HepG2 (cell line): ENCODE measurements around the gene HRH2. TPM values are rescaled to one million over a fixed set of nuclear protein-coding genes. Genes with fewer than 3 reads are reported as not detected.

Source experiments
- ATAC-seq: fragments of 200-7000 bp; cut with Tn5 transposase; 3 replicates; pipeline ENCODE4 v1.9.1; 2020; ENCODE audit warnings: mild to moderate bottlenecking, moderate library complexity
- BruUV-seq: library from RNA; stranded (reverse); fragments of 400-500 nt; replicated peaks from 2 replicates; lab custom pipeline; 2021; lab: Mats Ljungman, UMichigan
- CTCF ChIA-PET: fragments of 300-600 bp; formaldehyde crosslinking; extraction: SDS; loops from one replicate; lab custom pipeline; 2021; ENCODE audit warnings: low total read pairs, inconsistent platforms, low intra/inter-chr PET ratio; lab: Yijun Ruan, JAX
- POLR2A ChIA-PET: fragments of 350-600 bp; sonication (Branson Sonifier 250); formaldehyde crosslinking; loops from one replicate; lab custom pipeline; 2020; ENCODE audit warnings: antibody characterized with exemption, inconsistent platforms; lab: Yijun Ruan, JAX
- DNase-seq: peaks from one replicate; pipeline ENCODE4 v3.0.0-alpha.2; 2015; ENCODE audit warnings: low spot score
- FAIRE-seq: peaks from 3 replicates; lab custom pipeline; 2011; peaks lifted over from hg19 to GRCh38; lab: Jason Lieb, UNC
- H2AFZ ChIP-seq: one replicate; pipeline ENCODE4 v1.6.1; 2011; ENCODE audit warnings: low read length, inconsistent platforms
- H3K27ac ChIP-seq: fragments of 300-600 bp; 3 replicates; pipeline ENCODE4 v1.8.0; 2011; ENCODE audit warnings: mixed run types, mild to moderate bottlenecking, mixed read lengths, low read length, inconsistent platforms; ENCODE audit not compliant: insufficient read depth; ENCODE audit errors: extremely low read length
- H3K27me3 ChIP-seq, 2 experiments: fragments of 200-600 bp in 1 of 2; 2 replicates in 1 of 2; 3 replicates in 1 of 2; pipeline versions ENCODE4 v1.6.0 to v1.8.0; 2011; ENCODE audit warnings: low read length in 2 of 2, mild to moderate bottlenecking in 2 of 2, moderate library complexity in 2 of 2, inconsistent platforms in 1 of 2; ENCODE audit not compliant: insufficient read depth in 2 of 2, control insufficient read depth in 1 of 2
- H3K36me3 ChIP-seq, 2 experiments: fragments of 200-600 bp in 1 of 2; replicated peaks in 1 of 2; 2 replicates in 1 of 2; 3 replicates in 1 of 2; pipeline versions ENCODE4 v1.5.1 to v1.8.0; 2011; ENCODE audit warnings: low read length in 2 of 2, inconsistent platforms in 1 of 2; ENCODE audit not compliant: insufficient read depth in 2 of 2, control insufficient read depth in 1 of 2
- H3K4me1 ChIP-seq: 2 replicates; pipeline ENCODE4 v1.5.1; 2012; ENCODE audit warnings: low read length, inconsistent platforms; ENCODE audit not compliant: insufficient read depth
- H3K4me2 ChIP-seq: 2 replicates; pipeline ENCODE4 v1.6.0; 2011; ENCODE audit warnings: low read depth, low read length, inconsistent platforms
- H3K4me3 ChIP-seq, 3 experiments: fragments of 200-600 bp in 1 of 3; sonication (generic), shearing (Covaris generic) in 1 of 3; replicated peaks in 1 of 3; 2 replicates each; pipeline ENCODE4 v1.5.1; 2011 to 2016; ENCODE audit warnings: low read length in 3 of 3, inconsistent platforms in 2 of 3, low read depth in 2 of 3, mild to moderate bottlenecking in 2 of 3, control low read depth in 1 of 3, mixed read lengths in 1 of 3; ENCODE audit not compliant: insufficient read depth in 1 of 3
- H3K79me2 ChIP-seq: one replicate; pipeline ENCODE4 v1.6.1; 2011; ENCODE audit warnings: low read length, inconsistent platforms; ENCODE audit not compliant: insufficient read depth
- H3K9ac ChIP-seq: 2 replicates; pipeline ENCODE4 v1.6.0; 2011; ENCODE audit warnings: mild to moderate bottlenecking, low read depth, low read length, inconsistent platforms; ENCODE audit not compliant: insufficient read depth
- H3K9me3 ChIP-seq: 2 replicates; pipeline ENCODE4 v1.5.1; 2012; ENCODE audit warnings: mild to moderate bottlenecking, low read length
- H4K20me1 ChIP-seq: 2 replicates; pipeline ENCODE4 v1.6.0; 2011; ENCODE audit warnings: inconsistent platforms, mild to moderate bottlenecking, low read length, moderate library complexity; ENCODE audit not compliant: insufficient read depth
- DPF2 ChIP-seq: sonication (generic); formaldehyde crosslinking; IDR thresholded peaks from 2 replicates; pipeline ENCODE4 v1.4.0; 2020; ENCODE audit warnings: mild to moderate bottlenecking, low read depth, missing genetic modification reagents, borderline replicate concordance
- FOXK2 ChIP-seq: fragments of 450-650 bp; IDR thresholded peaks from 2 replicates; pipeline ENCODE4 v1.6.1; 2016
- GTF2F1 ChIP-seq: fragments of 150-350 bp; IDR thresholded peaks from 2 replicates; pipeline ENCODE4 v1.6.1; 2014; ENCODE audit warnings: low read length
- JDP2 ChIP-seq: sonication (generic); formaldehyde crosslinking; IDR thresholded peaks from 2 replicates; pipeline ENCODE4 v1.8.1; 2022; ENCODE audit warnings: missing genetic modification reagents, borderline replicate concordance
- KDM6A ChIP-seq: IDR thresholded peaks from 2 replicates; pipeline ENCODE4 v1.6.1; 2016; ENCODE audit warnings: low read depth
- PPARG ChIP-seq: conservative IDR thresholded peaks from 2 replicates; pipeline ENCODE4 v1.6.1; 2016; ENCODE audit warnings: missing biosample characterization, missing genetic modification reagents
- SOX5 ChIP-seq: IDR thresholded peaks from 2 replicates; pipeline ENCODE4 v1.6.1; 2016; ENCODE audit warnings: borderline replicate concordance
- SPEN ChIP-seq: sonication (generic); formaldehyde crosslinking; IDR thresholded peaks from 2 replicates; pipeline ENCODE4 v1.5.1; 2020; ENCODE audit warnings: low read depth, mild to moderate bottlenecking, missing genetic modification reagents
- STAG1 ChIP-seq: sonication (generic); formaldehyde crosslinking; IDR thresholded peaks from 2 replicates; pipeline ENCODE4 v1.4.0; 2020; ENCODE audit warnings: missing genetic modification reagents
- ZNF333 ChIP-seq: sonication (generic); formaldehyde crosslinking; IDR thresholded peaks from 2 replicates; pipeline ENCODE4 v1.4.0; 2020; ENCODE audit warnings: mild to moderate bottlenecking, missing genetic modification reagents, borderline replicate concordance
- ZNF432 ChIP-seq: sonication (generic); formaldehyde crosslinking; IDR thresholded peaks from 2 replicates; pipeline ENCODE4 v1.5.0; 2020; ENCODE audit warnings: missing genetic modification reagents, mild to moderate bottlenecking, borderline replicate concordance
- ZNF768 ChIP-seq: sonication (generic); formaldehyde crosslinking; IDR thresholded peaks from 2 replicates; pipeline ENCODE4 v1.4.0; 2020; ENCODE audit warnings: missing genetic modification reagents
- ZSCAN29 ChIP-seq: sonication (generic); formaldehyde crosslinking; conservative IDR thresholded peaks from 2 replicates; pipeline ENCODE4 v1.4.0; 2020; ENCODE audit warnings: mild to moderate bottlenecking, missing genetic modification reagents
- WGBS: methylation state at CpG from one replicate; pipeline ENCODE4 v1.1.6; 2017; ENCODE audit warnings: low lambda C conversion rate; 5-methylcytosine and 5-hydroxymethylcytosine counted together
- in situ Hi-C: cut with HindIII; loops from 2 replicates; pipeline ENCODE4 v1.10.0; 2017; ENCODE audit warnings: low pct_unique_long_range_greater_than_20kb; ENCODE audit not compliant: extremely low pct_ligation_motif_present
- intact Hi-C: fragments of 100-400 bp; cut with micrococcal nuclease; formaldehyde crosslinking; loops from one replicate; pipeline ENCODE4 v1.10.0; 2022; ENCODE audit not compliant: unreplicated experiment
- polyA plus RNA-seq, 8 experiments: library from polyadenylated mRNA; depleted of rRNA in 3 of 8; stranded (reverse) in 7 of 8; unstranded in 1 of 8; fragments of >200 nt; fragmentation: Illumina TruSeq in 4 of 8; extraction: Trizol in 4 of 8; gene quantifications; 2 replicates each; pipeline versions ENCODE4 v1.2.1 to v1.2.3, GENCODE V29; 2011 to 2016; ENCODE audit warnings: low read depth in 4 of 8, missing spikeins in 1 of 8, mixed read lengths in 1 of 8; ENCODE audit not compliant: insufficient read depth in 1 of 8
- total RNA-seq, 5 experiments: library from RNA; depleted of rRNA; stranded (reverse); fragments of >200 nt; fragmentation: Illumina TruSeq; extraction: Trizol; gene quantifications; 2 replicates each; pipeline ENCODE4 v1.2.3, GENCODE V29; 2016; ENCODE audit warnings: low read depth in 1 of 5
- TF ChIP-seq, protein P1 (sequence below), 2 experiments: sonication (generic) in 1 of 2; formaldehyde crosslinking in 1 of 2; IDR thresholded peaks; 2 replicates each; pipeline versions ENCODE4 v1.4.0 to v1.6.1; 2018 to 2020; ENCODE audit warnings: missing genetic modification reagents in 2 of 2, borderline replicate concordance in 1 of 2, low read depth in 1 of 2, mild to moderate bottlenecking in 1 of 2, missing biosample characterization in 1 of 2

HRH2 gene
- total and polyA plus RNA-seq, 2 of the 13 experiments (the other 11 are each of a cell fraction or from before 2014, with no cell fraction given), result not detected

DNA sequence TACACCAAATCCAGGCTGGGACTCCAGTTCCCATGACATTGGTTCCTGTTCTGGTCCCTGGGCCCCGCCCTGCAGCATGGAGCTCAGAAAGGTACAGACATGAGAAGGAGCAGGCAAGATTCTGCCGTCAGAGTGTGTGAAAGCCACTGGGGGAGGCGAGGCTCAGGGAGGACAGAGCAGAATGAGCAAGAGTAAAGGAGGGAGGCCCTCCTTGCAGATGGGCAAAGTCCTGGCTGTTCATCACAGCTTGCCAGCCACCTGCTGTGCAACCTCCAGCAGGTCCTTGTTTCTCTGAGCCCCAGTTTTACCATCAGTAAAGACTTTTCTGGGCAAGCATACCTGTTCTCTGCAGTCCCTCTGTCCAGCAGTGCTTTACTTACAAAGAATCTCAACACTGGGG is 73.3 kb downstream of the HRH2 start:
- TF ChIP-seq SOX5 (CRISPR knock-in tag) (no peak), ZNF768 (CRISPR knock-in tag) (0 out of 2 replicates have a peak, but pooled peaks have one; percentile 21), SPEN (CRISPR knock-in tag) (no peak), ZSCAN29 (CRISPR knock-in tag) (no peak), PPARG (CRISPR knock-in tag) (no peak)
- TF ChIP-seq, all 625 proteins: peak for 1
- Histone ChIP-seq H3K9ac (no peak overlapping the region), H3K27ac (no peak overlapping the region), H3K4me2 (no peak overlapping the region), H3K27me3 (0 out of 5 replicates have a peak, but pooled peaks cover 1 to 3% of the 10 kb centered on the region in 2 experiments), H3K79me2 (no peaks in the 10 kb centered on the region), H2AFZ (no peak overlapping the region), H3K4me3 (no peak overlapping the region), H3K9me3 (0 out of 2 replicates have a peak, but pooled peaks cover 4% of the 10 kb centered on the region), H3K36me3 (no peaks in the 10 kb centered on the region), H3K4me1 (peaks cover 11% of the 10 kb centered on the region; the same call in 1 of the 2 replicates), H4K20me1 (no peaks in the 10 kb centered on the region)
- WGBS, result 62% methylated on average over 2 of the region's 3 CpGs
- FAIRE-seq (no peak), ATAC-seq (no peak), DNase-seq (no peak)
- ChIA-PET POLR2A (no interaction called here), CTCF (interaction anchor here (1.8 to 3.0 kb wide), 2 partner anchors 141 to 173 kb away, joined by 7 to 17 read pairs; partner anchors contain the start of gene CPLX2)
- intact Hi-C loops, result loop anchor here (2.0 kb wide), 1 partner anchor 142 kb away; no protein-coding TSS in a partner anchor
- in situ Hi-C loops, result loop anchor here (25.0 kb wide), 1 partner anchor 856 kb away; no protein-coding TSS in a partner anchor
- BruUV-seq, result no TSS peak

DNA sequence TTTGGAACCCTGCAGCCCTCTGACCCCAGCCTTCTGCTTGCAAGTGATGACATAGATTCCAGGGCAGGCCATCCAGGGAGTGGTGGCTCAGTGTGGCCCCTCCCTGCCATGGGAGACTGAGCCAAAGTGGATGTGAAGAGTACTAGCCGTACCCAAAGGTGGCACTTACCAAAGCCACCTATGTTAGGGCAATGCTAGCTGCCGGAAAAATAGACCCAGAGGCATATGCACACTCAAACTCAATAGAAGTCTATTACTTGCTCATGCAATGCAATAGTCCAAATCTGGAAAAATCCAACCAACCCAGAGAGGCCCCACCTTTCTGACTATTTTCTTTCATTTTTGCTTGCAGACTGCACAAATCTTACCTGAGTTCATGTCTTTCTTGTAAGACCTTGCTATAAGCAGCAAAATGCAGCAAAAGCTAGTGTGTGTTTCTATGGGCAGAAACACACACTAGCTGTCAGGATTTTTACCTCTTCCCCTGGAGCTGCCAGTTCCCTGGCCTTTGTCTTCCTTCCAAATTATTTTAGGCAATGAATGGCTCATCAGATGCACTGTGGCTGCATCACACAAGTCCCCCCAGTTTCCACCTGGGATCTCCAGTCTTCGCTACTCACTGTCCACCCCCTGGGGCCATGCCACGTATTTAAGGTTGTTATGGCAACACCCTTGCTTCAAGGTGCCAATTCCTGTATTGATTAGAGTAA is 74.0 kb downstream of the HRH2 start:
- 0 out of 5 replicates have a peak, but pooled peaks cover 1 to 3% of the 10 kb centered on the region in 2 experiments for H3K27me3 ChIP-seq
- H3K4me2 ChIP-seq, result no peak overlapping the region
- FAIRE-seq (no peak), ATAC-seq (no peak), DNase-seq (no peak)
- no peak for TF ChIP-seq ZNF432 (CRISPR knock-in tag)
- TF ChIP-seq, protein P1, sequence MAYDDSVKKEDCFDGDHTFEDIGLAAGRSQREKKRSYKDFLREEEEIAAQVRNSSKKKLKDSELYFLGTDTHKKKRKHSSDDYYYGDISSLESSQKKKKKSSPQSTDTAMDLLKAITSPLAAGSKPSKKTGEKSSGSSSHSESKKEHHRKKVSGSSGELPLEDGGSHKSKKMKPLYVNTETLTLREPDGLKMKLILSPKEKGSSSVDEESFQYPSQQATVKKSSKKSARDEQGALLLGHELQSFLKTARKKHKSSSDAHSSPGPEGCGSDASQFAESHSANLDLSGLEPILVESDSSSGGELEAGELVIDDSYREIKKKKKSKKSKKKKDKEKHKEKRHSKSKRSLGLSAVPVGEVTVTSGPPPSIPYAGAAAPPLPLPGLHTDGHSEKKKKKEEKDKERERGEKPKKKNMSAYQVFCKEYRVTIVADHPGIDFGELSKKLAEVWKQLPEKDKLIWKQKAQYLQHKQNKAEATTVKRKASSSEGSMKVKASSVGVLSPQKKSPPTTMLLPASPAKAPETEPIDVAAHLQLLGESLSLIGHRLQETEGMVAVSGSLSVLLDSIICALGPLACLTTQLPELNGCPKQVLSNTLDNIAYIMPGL (CRISPR knock-in tag; IDR thresholded peaks at IDR 0.05; ENCODE audit: borderline replicate concordance in 1 of 2, low read depth in 1 of 2), result no peak
- TF ChIP-seq DPF2 (CRISPR knock-in tag), result no peak
- no peak for TF ChIP-seq JDP2
- TF ChIP-seq GTF2F1, result no peak
- TF ChIP-seq KDM6A (CRISPR knock-in tag), result no peak
- TF ChIP-seq FOXK2, result no peak
- TF ChIP-seq ZNF333, result no peak
- no peak for TF ChIP-seq STAG1 (CRISPR knock-in tag)
- no peaks in the 10 kb centered on the region for H3K36me3 ChIP-seq
- H3K4me1 ChIP-seq, result peaks cover 11% of the 10 kb centered on the region; the same call in 1 of the 2 replicates
- ChIA-PET POLR2A (no interaction called here), CTCF (interaction anchor here (3.0 kb wide), 1 partner anchor 141 kb away, joined by 17 read pairs; the partner anchor contains the start of gene CPLX2)
- no peak overlapping the region for H3K4me3 ChIP-seq
- H3K27ac ChIP-seq, result no peak overlapping the region
- intact Hi-C loops (loop anchor here (2.0 kb wide), 1 partner anchor 141 kb away; no protein-coding TSS in a partner anchor), in situ Hi-C loops (loop anchor here (25.0 kb wide), 1 partner anchor 855 kb away; no protein-coding TSS in a partner anchor)
- no peak overlapping the region for H2AFZ ChIP-seq
- H3K9me3 ChIP-seq, result 0 out of 2 replicates have a peak, but pooled peaks cover 4% of the 10 kb centered on the region
- H3K79me2 ChIP-seq, result no peaks in the 10 kb centered on the region
- no TSS peak for BruUV-seq
- WGBS, result 71% methylated on average over 4 of the region's 4 CpGs
- H3K9ac ChIP-seq, result no peak overlapping the region
- no peaks in the 10 kb centered on the region for H4K20me1 ChIP-seq
